HTR-8/SVneo (cell line): ENCODE measurements around the gene SF3B5.
"Not testable (repeated sequence)": the region's sequence is repeated elsewhere in the genome, so short reads cannot be mapped to it uniquely, and the experiment has no call there.

ENCODE experiments used
- DNase-seq: peaks from one replicate; pipeline ENCODE4 v3.0.0; 2011; ENCODE audit warnings: low spot score, mixed read lengths; ENCODE audit not compliant: insufficient read length
- FAIRE-seq: peaks from 2 replicates; lab custom pipeline; 2011; peaks lifted over from hg19 to GRCh38; lab: Jason Lieb, UNC

Gene SF3B5

DNA sequence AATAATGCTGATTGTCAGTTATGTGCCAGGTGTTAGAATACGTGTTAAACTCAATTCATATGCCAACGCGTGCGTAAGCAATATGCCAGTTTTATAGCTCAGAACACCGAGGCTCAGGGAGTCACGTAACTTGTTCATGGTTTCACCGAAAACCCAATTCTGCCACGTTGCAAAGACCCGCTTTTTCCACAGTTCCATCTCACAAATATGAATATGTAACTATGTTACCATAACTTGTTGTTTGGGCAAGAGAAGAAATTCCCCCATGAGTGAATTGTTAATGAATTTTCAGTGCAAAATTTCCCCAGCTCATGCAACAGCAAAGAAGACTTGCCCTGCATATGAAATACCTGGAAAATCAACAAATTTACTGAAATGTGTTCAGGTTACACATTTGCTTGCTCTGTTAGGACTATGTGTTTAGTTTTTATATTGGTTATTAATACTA is 30.1 kb downstream of the SF3B5 start:
- FAIRE-seq (no peak), DNase-seq (no peak)

DNA sequence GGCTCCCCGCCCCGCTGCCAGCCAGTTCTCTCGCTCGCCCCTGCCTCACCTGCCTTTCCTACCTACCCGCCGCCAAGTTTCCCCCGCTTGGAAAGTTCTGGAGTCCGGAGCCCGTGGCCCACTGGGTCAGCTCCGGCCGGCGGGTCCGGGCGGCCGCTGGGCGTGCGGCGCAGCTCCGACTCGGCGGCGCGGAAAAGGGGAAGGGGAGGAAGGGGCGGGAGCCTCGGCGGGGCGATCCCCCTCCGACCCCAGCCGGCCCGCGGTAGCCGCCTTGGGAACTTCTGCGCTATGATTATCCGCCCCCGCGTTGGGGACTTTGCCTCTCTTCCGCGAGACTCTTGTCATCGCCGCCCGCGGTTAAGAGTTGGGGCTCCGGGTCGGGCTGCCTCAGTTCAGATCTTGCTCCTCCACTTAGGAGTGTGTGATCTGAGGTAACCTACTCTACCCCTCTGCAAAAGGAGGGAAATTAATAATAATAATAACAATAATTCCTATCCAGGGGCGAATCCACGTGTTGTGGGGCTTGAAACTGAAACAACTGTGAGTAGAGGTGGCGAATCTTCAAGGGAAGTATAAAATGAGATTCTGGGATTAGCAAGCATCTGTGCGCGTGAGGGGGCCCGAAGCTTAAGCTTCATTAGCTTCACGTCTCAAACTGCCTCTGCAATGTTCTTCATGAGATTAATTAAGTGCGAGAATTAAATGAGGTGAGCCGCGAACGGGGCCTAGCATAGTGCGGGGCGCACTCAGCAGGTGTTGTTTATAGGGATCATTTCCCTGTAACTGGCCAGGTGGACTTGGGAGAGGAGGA is 30.8 kb downstream of the SF3B5 start:
- no peak for FAIRE-seq
- no peak for DNase-seq

DNA sequence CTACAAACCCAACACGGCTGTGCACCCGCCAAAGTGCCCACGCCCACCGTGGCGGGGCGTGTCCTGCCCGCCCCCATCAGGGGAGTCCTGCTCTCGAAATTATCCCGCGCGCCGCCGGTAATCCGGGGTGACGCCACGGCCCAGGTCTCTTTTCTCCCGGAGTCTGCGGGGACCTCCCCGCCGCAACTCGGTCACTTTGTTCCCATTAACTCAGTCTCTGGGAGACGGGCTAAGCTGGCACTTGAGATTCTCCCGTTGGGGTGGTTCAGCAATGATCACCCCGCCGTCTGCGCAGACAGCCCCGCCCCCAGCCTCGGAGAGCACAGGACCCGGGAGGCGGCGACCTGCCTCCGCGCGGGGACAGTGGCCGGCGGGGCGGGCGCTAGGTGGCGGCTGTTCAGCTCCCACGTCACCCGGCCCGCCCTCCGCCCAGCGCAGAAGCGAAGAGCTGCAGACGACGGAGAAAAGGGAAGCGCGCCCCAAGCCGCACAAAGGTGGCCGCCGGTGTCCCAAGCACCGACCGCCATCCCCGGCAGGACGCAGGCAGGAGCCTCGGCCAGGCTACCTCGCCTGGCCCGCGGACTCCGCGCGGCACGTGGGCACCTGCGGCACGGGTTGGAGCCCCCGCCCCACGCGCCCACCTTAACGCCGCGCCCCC is 31.5 kb downstream of the SF3B5 start:
- FAIRE-seq = peak; percentile 28

DNA sequence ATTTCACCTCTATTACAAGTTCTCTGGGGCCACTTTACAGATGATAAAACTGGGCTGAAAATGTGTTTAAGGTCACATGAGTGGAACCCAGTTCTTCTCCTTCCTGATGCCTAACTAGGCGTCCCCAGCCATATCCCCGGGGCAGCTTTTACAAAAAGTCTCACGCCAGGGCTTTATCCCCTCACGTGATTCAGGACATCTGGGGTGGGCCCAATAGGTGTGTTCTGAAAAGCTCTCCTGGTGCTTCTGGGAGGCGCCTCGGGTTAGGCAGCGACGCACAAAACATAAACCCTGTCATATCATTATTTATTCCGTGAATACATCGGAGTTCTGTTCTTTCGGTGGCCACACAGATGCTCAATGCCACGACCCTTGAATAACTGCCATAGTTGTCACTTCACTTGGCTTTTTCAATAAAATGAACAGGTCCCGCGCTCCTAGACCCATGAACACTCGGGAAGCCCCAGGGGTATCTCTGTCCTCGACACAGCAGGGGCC is 32.1 kb downstream of the SF3B5 start:
- no peak for FAIRE-seq
- no peak for DNase-seq

More for the DNA sequence above, 31.5 kb downstream of the SF3B5 start:
- DNase-seq = peak; percentile 56

DNA sequence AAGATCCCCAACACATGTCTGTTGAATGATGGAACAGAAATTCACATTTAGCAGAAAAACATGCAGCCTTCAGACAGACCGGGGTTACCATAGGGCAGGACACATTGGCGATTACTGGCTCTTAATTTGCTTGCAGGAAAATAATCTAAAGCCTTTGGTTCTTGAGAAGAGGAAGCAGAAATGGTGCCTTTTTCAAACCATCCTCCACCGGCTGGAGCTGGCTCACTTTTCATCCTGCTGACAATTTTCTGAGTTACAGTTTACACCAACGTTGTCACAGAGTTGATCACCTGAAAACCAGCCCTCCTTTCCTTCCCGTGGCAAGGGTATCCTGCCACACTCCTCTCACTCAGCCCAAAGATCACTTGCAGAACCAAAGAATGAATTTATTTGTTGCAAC is 32.6 kb downstream of the SF3B5 start:
- no peak for FAIRE-seq
- no peak for DNase-seq

DNA sequence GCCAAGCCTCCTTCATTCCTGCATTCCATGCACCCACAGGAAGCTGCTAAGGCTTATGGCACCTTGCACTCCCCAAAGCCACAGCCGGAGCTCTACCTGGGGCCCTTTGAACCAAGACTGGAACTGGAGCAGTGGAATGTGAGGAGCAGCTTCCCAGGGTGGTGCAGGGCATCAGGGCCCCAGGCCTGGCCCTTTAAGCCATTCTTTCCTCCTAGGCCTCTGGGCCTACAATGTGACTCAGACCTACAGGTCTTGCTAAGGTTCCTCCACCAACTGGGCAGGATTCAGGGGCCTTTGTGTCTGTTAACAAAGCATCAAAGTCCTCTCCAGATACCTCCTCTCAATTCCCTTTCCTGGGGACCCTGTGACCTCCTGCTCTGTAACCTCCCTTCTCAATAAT is 36.2 kb downstream of the SF3B5 start:
- no peak for DNase-seq
- FAIRE-seq = no peak

DNA sequence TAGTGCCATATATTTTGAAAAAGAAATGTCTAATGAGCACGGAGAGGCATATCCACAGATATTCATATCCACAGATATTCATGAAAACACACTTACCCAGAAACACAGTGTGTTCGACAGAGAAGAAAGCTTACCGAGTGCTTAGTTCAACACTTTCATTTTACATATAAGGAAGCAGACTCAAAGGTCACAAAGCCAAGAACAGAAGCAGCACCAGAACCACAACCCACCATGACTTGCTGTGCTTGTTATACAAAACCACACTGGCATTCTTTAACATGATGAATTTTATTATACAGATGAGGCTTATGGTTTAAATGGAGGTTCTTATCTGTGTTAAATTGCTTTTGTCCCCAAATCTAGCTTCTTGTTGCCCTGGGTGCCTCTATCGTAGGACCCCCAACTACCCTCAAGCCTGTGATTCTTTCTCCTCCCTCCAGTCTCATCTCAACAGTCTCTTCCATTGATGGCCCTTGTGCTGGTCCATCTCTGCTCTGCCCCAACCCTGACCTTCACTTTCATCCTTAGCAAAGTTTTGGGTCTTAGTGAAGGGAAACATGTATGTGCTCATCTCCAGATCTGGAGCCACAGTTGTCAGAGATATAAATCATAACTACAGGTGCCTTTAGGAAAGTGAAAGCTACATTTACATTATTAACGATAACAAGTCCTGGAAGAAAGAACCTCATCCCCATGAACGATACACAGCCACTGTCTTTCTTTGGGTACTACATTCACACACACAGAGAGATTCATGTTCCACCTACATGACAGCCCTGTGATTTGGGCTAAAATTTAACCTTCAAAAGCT is 40.0 kb downstream of the SF3B5 start:
- DNase-seq = no peak
- FAIRE-seq = no peak

DNA sequence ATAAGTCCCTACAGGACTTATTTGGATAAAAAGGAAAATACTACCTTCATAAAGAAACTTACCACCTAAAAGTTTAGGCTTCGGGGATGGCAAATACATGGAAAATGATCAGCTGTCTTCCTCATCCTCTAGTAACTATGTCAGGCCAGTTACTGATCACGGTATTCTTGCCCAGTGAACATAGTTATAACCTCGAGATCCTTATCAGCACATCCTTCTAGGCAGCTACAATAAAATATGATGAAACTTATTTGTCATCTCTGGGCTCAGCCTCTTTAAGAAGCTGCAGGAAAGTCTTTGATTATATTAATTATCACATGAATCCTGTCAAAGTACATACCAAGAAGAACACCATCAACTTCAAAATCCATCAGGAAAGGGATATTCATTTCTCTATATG is 41.8 kb downstream of the SF3B5 start:
- FAIRE-seq (no peak), DNase-seq (no peak)

DNA sequence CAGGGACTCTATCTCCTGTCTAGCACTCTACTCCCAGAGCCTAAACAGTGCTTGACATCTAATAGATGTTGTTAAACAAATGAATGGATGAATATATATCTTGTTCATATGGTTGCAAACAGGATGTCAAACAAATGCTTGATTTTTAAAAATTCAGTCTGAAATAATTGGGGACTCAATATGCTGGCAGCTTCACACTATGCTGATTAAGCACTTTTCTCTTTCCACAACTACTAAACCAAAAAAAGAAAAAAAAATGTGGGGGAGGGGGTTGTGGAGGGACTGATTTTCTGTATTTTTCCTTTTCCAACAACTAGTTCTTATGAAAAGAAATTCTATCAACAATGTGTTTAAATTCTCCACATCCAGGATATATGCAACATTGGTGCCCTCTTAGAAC is 42.9 kb downstream of the SF3B5 start:
- FAIRE-seq (no peak), DNase-seq (no peak)

DNA sequence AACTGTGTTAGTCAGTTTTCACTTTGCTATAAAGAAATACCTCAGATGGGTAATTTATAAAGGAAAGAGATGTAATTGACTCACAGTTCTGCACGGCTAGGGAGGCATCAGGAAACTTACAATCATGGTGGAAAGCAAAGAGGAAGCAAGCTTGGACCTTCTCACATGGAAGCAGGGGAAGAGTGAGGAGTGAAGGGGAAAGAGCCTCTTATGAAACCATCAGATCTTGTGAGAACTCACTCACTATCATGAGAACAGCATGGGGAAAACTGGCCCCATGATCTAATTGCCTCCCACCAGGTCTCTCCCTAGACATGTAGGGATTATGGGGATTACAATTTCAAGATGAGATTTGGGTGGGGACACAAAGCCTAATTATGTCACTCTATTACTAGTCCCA is 46.0 kb downstream of the SF3B5 start:
- no peak for FAIRE-seq
- no peak for DNase-seq

DNA sequence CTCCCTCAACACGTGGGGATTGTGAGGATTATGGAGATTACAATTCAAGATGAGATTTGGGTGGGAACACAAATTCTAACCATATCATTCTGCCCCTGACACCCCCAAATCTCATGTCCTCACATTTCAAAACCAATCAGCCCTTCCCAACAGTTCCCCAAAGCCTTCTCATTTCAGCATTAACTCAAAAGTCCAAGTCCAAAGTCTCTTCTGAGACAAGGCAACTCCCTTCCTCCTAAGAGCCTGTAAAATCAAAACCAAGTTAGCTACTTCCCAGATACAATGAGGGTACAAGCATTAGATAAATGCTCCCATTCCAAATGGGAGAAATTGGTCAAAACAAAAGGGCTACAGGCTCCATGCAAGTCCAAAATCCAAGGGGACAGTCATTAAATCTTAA is 47.7 kb downstream of the SF3B5 start:
- no peak for FAIRE-seq
- no peak for DNase-seq

DNA sequence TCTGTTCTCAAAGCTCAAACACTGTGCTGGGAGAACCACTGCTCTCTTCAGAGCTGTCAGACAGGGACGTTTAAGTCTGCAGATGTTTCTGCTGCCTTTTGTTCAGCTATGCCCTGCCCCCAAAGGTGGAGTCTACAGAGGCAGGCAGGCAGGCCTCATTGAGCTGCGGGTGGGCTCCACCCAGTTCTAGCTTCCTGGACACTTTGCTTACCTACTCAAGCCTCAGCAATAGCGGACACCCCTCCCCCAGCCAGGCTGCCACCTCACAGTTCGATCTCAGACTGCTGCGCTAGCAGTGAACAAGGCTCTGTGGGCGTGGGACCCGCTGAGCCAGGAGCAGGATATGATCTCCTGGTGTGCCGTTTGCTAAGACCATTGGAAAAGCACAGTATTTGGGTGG is 48.7 kb downstream of the SF3B5 start:
- FAIRE-seq, DNase-seq: not testable (repeated sequence)

DNA sequence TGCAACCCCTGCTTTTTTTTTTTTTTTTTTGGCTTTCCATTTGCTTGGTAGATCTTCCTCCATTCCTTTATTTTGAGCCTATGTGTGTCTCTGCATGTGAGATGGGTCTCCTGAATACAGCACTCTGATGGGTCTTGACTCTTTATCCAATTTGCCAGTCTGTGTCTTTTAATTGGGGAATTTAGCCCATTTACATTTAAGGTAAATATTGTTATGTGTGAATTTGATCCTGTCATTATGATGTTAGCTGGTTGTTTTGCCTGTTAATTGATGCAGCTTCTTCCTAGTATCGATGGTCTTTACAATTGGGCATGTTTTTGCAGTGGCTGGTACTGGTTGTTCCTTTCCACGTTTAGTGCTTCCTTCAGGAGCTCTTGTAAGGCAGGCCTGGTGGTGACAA is 50.4 kb downstream of the SF3B5 start:
- DNase-seq, FAIRE-seq: not testable (repeated sequence)
